HFFc6 (cell line): ENCODE results near the gene PRPF6. TPM values are rescaled to one million over a fixed set of nuclear protein-coding genes. Genes with fewer than 3 reads are reported as not detected.
A peak's percentile ranks its signal among the peaks of the same experiment; 100 is the strongest.

Experiments
- DNase-seq: peaks from one replicate; pipeline ENCODE4 v3.0.0-alpha.2; 2018
- H3K27ac Mint-ChIP-seq: 2 replicates; pipeline ENCODE4 v1.8.0; 2020; ENCODE audit warnings: mild to moderate bottlenecking, mixed read lengths
- H3K27me3 Mint-ChIP-seq: 2 replicates; pipeline ENCODE4 v1.8.0; 2021; ENCODE audit warnings: mild to moderate bottlenecking, moderate library complexity, mixed read lengths; ENCODE audit not compliant: insufficient read depth
- H3K36me3 Mint-ChIP-seq: 2 replicates; pipeline ENCODE4 v1.8.0; 2021; ENCODE audit warnings: low read depth, mixed read lengths
- H3K4me1 Mint-ChIP-seq: 2 replicates; pipeline ENCODE4 v1.8.0; 2020; ENCODE audit warnings: low read depth, mixed read lengths
- H3K4me3 Mint-ChIP-seq: 2 replicates; pipeline ENCODE4 v1.8.0; 2020; ENCODE audit warnings: mild to moderate bottlenecking, moderate library complexity, mixed read lengths
- H3K9me3 Mint-ChIP-seq: 2 replicates; pipeline ENCODE4 v1.8.0; 2020; ENCODE audit warnings: mild to moderate bottlenecking, mixed read lengths
- total RNA-seq, 6 experiments: library from RNA; stranded (reverse); fragmentation: NEBNext Ultra II Directional; extraction: Animal tissue kit (Norgen Biotek cat#: 25700); gene quantifications; 2 replicates in 1 of 6; 3 replicates in 5 of 6; pipeline ENCODE4 v1.2.3, GENCODE V29; 2021
- TF ChIP-seq, protein P1 (sequence below): fragments of 200-600 bp; sonication (generic); IDR thresholded peaks from 2 replicates; pipeline ENCODE4 v1.5.0; 2021; ENCODE audit warnings: antibody characterized with exemption, mild to moderate bottlenecking

The PRPF6 gene
- total RNA-seq, 6 experiments from 2014 or later, result 70.7 to 73.2 (median 72.9) TPM

DNA sequence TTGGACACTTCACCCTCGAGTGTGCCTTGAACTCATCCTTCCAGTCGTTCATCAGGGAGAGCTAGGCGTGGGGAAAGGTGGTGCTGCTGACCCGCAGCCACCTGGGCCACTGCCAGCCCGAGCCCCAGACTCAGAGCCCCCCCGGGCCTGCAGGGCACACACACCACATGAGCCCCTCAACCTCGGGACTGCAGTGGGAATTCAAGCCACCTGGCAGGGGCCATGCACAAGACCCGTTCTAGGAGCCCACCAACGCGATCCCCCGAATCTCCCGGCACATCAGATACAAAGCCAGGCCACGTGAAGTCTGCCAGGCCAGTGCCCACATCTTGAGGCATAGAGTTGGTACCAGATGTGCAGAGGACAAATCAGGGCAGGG is 14.0 kb upstream of the PRPF6 start:
- peaks cover 10% of the 10 kb centered on the region for H3K4me1 Mint-ChIP-seq
- no peak overlapping the region for H3K27ac Mint-ChIP-seq
- no peaks in the 10 kb centered on the region for H3K9me3 Mint-ChIP-seq
- no peak for DNase-seq
- no peaks in the 10 kb centered on the region for H3K36me3 Mint-ChIP-seq
- TF ChIP-seq, protein P1, sequence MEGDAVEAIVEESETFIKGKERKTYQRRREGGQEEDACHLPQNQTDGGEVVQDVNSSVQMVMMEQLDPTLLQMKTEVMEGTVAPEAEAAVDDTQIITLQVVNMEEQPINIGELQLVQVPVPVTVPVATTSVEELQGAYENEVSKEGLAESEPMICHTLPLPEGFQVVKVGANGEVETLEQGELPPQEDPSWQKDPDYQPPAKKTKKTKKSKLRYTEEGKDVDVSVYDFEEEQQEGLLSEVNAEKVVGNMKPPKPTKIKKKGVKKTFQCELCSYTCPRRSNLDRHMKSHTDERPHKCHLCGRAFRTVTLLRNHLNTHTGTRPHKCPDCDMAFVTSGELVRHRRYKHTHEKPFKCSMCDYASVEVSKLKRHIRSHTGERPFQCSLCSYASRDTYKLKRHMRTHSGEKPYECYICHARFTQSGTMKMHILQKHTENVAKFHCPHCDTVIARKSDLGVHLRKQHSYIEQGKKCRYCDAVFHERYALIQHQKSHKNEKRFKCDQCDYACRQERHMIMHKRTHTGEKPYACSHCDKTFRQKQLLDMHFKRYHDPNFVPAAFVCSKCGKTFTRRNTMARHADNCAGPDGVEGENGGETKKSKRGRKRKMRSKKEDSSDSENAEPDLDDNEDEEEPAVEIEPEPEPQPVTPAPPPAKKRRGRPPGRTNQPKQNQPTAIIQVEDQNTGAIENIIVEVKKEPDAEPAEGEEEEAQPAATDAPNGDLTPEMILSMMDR, result no peak
- no peak overlapping the region for H3K4me3 Mint-ChIP-seq
- H3K27me3 Mint-ChIP-seq, result no peaks in the 10 kb centered on the region; the same call in none of the 2 replicates

DNA sequence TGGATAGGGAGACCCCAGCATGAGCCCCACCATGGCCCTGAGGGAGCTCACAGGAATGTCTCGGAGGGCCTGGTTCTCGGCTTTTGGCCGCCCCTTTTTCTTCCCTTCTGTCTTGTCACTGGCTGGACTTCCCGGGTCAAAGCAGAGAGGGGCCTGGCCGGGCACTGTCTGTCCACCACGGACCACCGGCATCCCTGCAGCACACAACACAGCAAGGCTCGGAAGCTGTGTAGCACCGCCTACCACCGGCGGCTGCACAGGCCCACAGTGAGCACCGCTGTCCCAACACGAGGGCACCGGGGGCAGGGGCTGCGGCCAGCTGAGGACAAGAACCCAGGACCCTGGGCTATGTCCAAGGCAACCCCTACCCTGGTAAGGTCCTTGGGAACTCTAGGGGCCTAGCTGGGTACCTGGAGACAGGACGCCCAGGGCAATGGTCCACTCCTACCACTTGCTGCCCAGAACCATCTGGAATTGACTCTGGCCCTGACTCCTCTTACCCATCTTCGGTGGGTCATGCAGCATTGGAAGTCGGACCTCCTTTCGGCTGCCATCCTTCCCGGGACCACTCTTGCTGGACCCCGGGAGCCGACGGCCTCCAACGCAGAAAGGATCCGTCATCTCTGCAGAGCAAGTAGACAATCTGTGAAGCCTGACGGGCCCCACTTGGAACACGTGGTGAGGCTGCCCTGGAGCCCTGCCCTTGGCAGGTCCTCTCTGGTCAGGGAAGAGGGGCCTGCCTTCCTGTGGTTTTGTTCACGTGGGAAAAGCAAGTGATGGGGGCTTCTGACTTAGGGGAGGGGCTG is 13.4 kb upstream of the PRPF6 start:
- DNase-seq, result no peak
- TF ChIP-seq, protein P1, result no peak
- H3K4me3 Mint-ChIP-seq, result no peak overlapping the region; the same call in 1 of the 2 replicates

DNA sequence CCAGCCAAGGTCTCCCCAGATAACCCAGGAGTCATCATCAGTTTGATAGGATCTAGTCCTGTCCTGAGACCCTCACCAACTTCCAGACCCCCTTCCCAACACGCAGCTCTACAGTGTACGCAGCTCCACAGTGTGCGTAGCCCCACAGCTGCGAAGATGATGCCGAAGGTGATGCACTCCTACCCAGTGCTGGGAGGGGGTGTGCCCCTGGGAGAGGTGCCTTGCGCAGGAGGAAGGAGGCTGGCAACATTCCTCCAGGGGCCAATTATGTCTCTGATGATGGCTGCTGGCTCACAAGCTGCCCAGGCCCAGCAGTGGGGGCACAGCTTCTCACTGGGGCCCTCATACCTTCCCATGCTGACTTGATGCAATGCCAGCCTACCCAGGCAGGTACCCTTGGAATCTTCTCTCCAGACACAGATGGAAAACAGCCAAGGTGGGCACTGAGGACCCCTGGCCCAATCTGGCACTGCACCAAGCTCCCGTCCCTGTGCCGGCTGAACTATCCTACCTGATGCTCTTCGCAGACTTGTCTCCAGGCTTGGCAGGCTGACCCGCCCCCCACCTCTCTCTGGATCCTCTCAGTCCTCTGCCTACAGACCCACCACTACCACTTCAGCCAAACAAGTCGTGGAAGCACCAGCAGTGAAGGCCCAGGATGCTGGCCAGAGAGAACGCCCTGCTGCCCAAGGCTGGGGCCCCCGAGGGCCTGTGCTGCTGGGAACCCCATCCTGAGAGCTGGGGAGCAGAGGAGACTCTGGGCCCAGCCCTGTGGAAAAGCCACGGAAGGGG is 12.6 kb upstream of the PRPF6 start:
- no peak for DNase-seq
- Mint-ChIP-seq H3K27me3 (no peaks in the 10 kb centered on the region; the same call in none of the 2 replicates), H3K36me3 (no peaks in the 10 kb centered on the region), H3K4me3 (peak overlapping the region; percentile 89), H3K27ac (peak overlapping the region; percentile 65), H3K4me1 (peaks cover 17% of the 10 kb centered on the region), H3K9me3 (no peaks in the 10 kb centered on the region)
- TF ChIP-seq, protein P1, result no peak

More for the DNA sequence above, 13.4 kb upstream of the PRPF6 start:
- Mint-ChIP-seq H3K27me3 (no peaks in the 10 kb centered on the region; the same call in none of the 2 replicates), H3K27ac (no peak overlapping the region), H3K4me1 (peaks cover 15% of the 10 kb centered on the region), H3K9me3 (no peaks in the 10 kb centered on the region), H3K36me3 (no peaks in the 10 kb centered on the region)

DNA sequence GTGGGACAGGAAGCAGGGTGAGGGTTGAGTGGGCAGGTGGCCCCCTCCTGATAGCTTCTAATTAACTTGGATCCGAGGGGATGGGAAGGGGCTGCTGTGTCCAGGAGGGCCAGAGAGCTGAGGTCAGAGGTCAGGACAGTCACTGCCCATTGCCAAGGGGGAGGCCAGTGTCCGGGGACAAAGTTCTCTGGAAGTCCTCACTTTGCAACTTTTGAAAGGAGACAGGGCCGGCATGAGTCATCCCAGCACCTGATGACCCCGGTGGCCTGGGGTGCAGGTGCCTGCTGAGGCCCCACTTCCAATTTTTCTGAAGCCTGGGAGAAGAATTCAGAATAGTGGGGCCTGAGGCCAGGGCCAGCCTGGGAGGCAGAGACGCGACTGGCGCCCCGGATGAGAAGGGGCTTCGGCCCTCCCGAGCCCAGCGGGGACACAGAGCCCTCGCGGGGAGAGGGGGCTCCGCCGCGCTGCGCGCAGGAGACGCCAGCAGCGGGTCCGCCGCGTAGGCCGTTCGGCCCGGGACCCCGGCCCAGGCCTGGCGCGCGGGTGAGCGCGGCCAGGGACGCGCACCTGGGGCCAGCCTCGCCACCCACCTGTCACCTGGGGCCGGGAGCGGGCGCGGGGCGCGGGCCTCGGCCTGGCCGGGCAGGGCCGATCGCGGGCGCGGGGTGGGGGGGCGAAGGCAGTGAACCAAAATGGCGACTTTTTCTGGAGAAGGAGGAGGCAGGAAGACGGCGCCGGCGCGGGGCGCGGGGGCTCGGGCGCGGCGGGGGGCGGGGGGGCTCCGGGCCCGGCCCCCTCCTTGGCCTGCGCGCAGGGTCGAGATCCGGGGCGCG is 11.8 kb upstream of the PRPF6 start:
- Mint-ChIP-seq H3K27me3 (no peaks in the 10 kb centered on the region; the same call in none of the 2 replicates), H3K4me3 (peak overlapping the region; percentile 89), H3K36me3 (no peaks in the 10 kb centered on the region), H3K9me3 (no peaks in the 10 kb centered on the region), H3K27ac (peak overlapping the region; percentile 65), H3K4me1 (peaks cover 25% of the 10 kb centered on the region)
- DNase-seq, result no peak
- TF ChIP-seq, protein P1, result no peak
